ENCODE results near the gene AFDN. TPM values are rescaled to one million over a fixed set of nuclear protein-coding genes. Genes with fewer than 3 reads are reported as not detected.

The AFDN gene
- total and polyA plus RNA-seq, 2 donors (not counting 1 experiment from before 2014, with no cell fraction given): 21.0 to 57.1 TPM

GRCh38 chr6:167843023-167843422 lies 16.3 kb downstream of the AFDN start:
- no peaks in the 10 kb centered on the region for H3K27me3 ChIP-seq (ENCODE audit: control insufficient read depth, insufficient read depth, low read length)
- peaks cover 19% of the 10 kb centered on the region for H3K79me2 ChIP-seq (ENCODE audit: control insufficient read depth, insufficient read depth, low read length)
- H3K27ac ChIP-seq (ENCODE audit: insufficient read depth, low read length): no peak overlapping the region
- H2AFZ ChIP-seq (ENCODE audit: low read length): no peak overlapping the region
- no peak overlapping the region for H3K4me3 ChIP-seq (replicated peaks in 1 of 4; ENCODE audit: control extremely low read depth in 1 of 4, insufficient read depth in 1 of 4, low read depth in 3 of 4, low read length in 4 of 4)
- H4K20me1 ChIP-seq (ENCODE audit: control insufficient read depth, extremely low read depth, insufficient read depth, low read length): peaks cover 2% of the 10 kb centered on the region
- H3K9me3 ChIP-seq (ENCODE audit: control insufficient read depth, insufficient read depth, low read depth, low read length): no peaks in the 10 kb centered on the region
- DNase-seq (ENCODE audit: low read depth in 2 of 2): no peak
- H3K9ac ChIP-seq (ENCODE audit: insufficient read depth, low read length): no peak overlapping the region
- peaks cover 3% of the 10 kb centered on the region for H3K4me1 ChIP-seq (ENCODE audit: control insufficient read depth, extremely low read depth, insufficient read depth, low read length)
- no peak overlapping the region for H3K4me2 ChIP-seq (ENCODE audit: extremely low read depth, insufficient read depth, low read length)
- TF ChIP-seq CTCF (conservative IDR thresholded peaks at IDR 0.05 in 1 of 2, IDR thresholded peaks at IDR 0.05 in 1 of 2; ENCODE audit: low read depth in 1 of 2, low read length in 2 of 2) (no peak), EZH2 (IDR thresholded peaks at IDR 0.05; ENCODE audit: low read length, missing control alignments) (no peak)
- H3K36me3 ChIP-seq (ENCODE audit: control insufficient read depth, insufficient read depth, low read length): no peaks in the 10 kb centered on the region

- Histone ChIP-seq H3K4me2 (ENCODE audit: extremely low read depth, insufficient read depth, low read length) (no peak overlapping the region), H3K9me3 (ENCODE audit: control insufficient read depth, insufficient read depth, low read depth, low read length) (no peaks in the 10 kb centered on the region), H3K36me3 (ENCODE audit: control insufficient read depth, insufficient read depth, low read length) (no peaks in the 10 kb centered on the region), H4K20me1 (ENCODE audit: control insufficient read depth, extremely low read depth, insufficient read depth, low read length) (peaks cover 2% of the 10 kb centered on the region), H3K9ac (ENCODE audit: insufficient read depth, low read length) (no peak overlapping the region), H3K4me3 (replicated peaks in 1 of 4; ENCODE audit: control extremely low read depth in 1 of 4, insufficient read depth in 1 of 4, low read depth in 3 of 4, low read length in 4 of 4) (no peak overlapping the region), H3K27me3 (ENCODE audit: control insufficient read depth, insufficient read depth, low read length) (no peaks in the 10 kb centered on the region), H3K4me1 (ENCODE audit: control insufficient read depth, extremely low read depth, insufficient read depth, low read length) (peaks cover 3% of the 10 kb centered on the region), H2AFZ (ENCODE audit: low read length) (no peak overlapping the region), H3K27ac (ENCODE audit: insufficient read depth, low read length) (no peak overlapping the region), H3K79me2 (ENCODE audit: control insufficient read depth, insufficient read depth, low read length) (peaks cover 11% of the 10 kb centered on the region)
- no peak for DNase-seq (ENCODE audit: low read depth in 2 of 2)
- TF ChIP-seq CTCF (conservative IDR thresholded peaks at IDR 0.05 in 1 of 2, IDR thresholded peaks at IDR 0.05 in 1 of 2; ENCODE audit: low read depth in 1 of 2, low read length in 2 of 2): no peak
- TF ChIP-seq EZH2 (IDR thresholded peaks at IDR 0.05; ENCODE audit: low read length, missing control alignments): no peak
Observed at GRCh38 chr6:167845856-167846255, 19.1 kb downstream of the AFDN start.

- H3K4me1 ChIP-seq (ENCODE audit: control insufficient read depth, extremely low read depth, insufficient read depth, low read length): peaks cover 3% of the 10 kb centered on the region
- no peak overlapping the region for H3K4me3 ChIP-seq (replicated peaks in 1 of 4; ENCODE audit: control extremely low read depth in 1 of 4, insufficient read depth in 1 of 4, low read depth in 3 of 4, low read length in 4 of 4)
- H3K79me2 ChIP-seq (ENCODE audit: control insufficient read depth, insufficient read depth, low read length): peaks cover 15% of the 10 kb centered on the region
- peaks cover 2% of the 10 kb centered on the region for H4K20me1 ChIP-seq (ENCODE audit: control insufficient read depth, extremely low read depth, insufficient read depth, low read length)
- TF ChIP-seq EZH2 (IDR thresholded peaks at IDR 0.05; ENCODE audit: low read length, missing control alignments) (no peak), CTCF (conservative IDR thresholded peaks at IDR 0.05 in 1 of 2, IDR thresholded peaks at IDR 0.05 in 1 of 2; ENCODE audit: low read depth in 1 of 2, low read length in 2 of 2) (no peak)
- no peaks in the 10 kb centered on the region for H3K9me3 ChIP-seq (ENCODE audit: control insufficient read depth, insufficient read depth, low read depth, low read length)
- H3K36me3 ChIP-seq (ENCODE audit: control insufficient read depth, insufficient read depth, low read length): no peaks in the 10 kb centered on the region
- H3K27me3 ChIP-seq (ENCODE audit: control insufficient read depth, insufficient read depth, low read length): no peaks in the 10 kb centered on the region
- DNase-seq (ENCODE audit: low read depth in 2 of 2): peak in 1 of 2 donors; percentile 82
- H3K27ac ChIP-seq (ENCODE audit: insufficient read depth, low read length): no peak overlapping the region
- H2AFZ ChIP-seq (ENCODE audit: low read length): no peak overlapping the region
- no peak overlapping the region for H3K9ac ChIP-seq (ENCODE audit: insufficient read depth, low read length)
- H3K4me2 ChIP-seq (ENCODE audit: extremely low read depth, insufficient read depth, low read length): no peak overlapping the region
Observed at GRCh38 chr6:167846997-167847606, 20.4 kb downstream of the AFDN start.
